Heart right ventricle (tissue), 16 donors: Measurements from ENCODE around the gene PLA2R1. TPM values are rescaled to one million over a fixed set of nuclear protein-coding genes. Genes with fewer than 3 reads are reported as not detected.

Experiments
- ATAC-seq, 8 donors: fragments of 200-7000 bp; cut with Tn5 transposase; one replicate each; pipeline ENCODE4 v1.9.1; 2020; ENCODE audit warnings: mild to moderate bottlenecking in 8 of 8, moderate library complexity in 8 of 8, moderate number of reproducible peaks in 1 of 8
- DNase-seq, 2 donors: peaks; one replicate each; pipeline ENCODE4 v3.0.0-alpha.2; 2020
- H3K27ac ChIP-seq, 10 donors: fragments of 200-600 bp; sonication (generic) in 2 of 10; one replicate each; pipeline versions ENCODE4 v1.5.0 to v1.8.0; 2020 to 2022; ENCODE audit warnings: mild to moderate bottlenecking in 3 of 10
- H3K27me3 ChIP-seq, 7 donors: fragments of 200-600 bp; one replicate each; pipeline ENCODE4 v1.8.0; 2021 to 2022; ENCODE audit warnings: mild to moderate bottlenecking in 2 of 7
- H3K36me3 ChIP-seq, 9 donors: fragments of 200-600 bp; sonication (generic) in 1 of 9; one replicate each; pipeline versions ENCODE4 v1.5.0 to v1.8.0; 2020 to 2022; ENCODE audit warnings: mild to moderate bottlenecking in 2 of 9
- H3K4me1 ChIP-seq, 9 donors: fragments of 200-600 bp; sonication (generic) in 1 of 9; one replicate each; pipeline versions ENCODE4 v1.5.0 to v1.8.0; 2020 to 2022; ENCODE audit warnings: mild to moderate bottlenecking in 4 of 9
- H3K4me3 ChIP-seq, 10 donors: fragments of 200-600 bp; sonication (generic) in 2 of 10; one replicate each; pipeline versions ENCODE4 v1.5.0 to v1.8.0; 2020 to 2022; ENCODE audit warnings: mild to moderate bottlenecking in 7 of 10, moderate library complexity in 2 of 10
- H3K9me3 ChIP-seq, 11 donors: fragments of 200-600 bp in 10 of 11; sonication (generic) in 2 of 11; one replicate each; pipeline versions ENCODE4 v1.5.0 to v1.8.0; 2013 to 2022; ENCODE audit warnings: mild to moderate bottlenecking in 2 of 11, control low read depth in 1 of 11, moderate library complexity in 1 of 11
- WGBS, 2 donors: extraction: QIAGEN DNeasy Blood & Tissue Kit; methylation state at CpG; one replicate each; pipeline ENCODE4 v1.1.7; 2013; ENCODE audit warnings: inconsistent platforms in 1 of 2; 5-methylcytosine and 5-hydroxymethylcytosine counted together
- intact Hi-C, 10 donors: fragments of 100-400 bp; cut with DNase I; formaldehyde crosslinking; loops; one replicate each; pipeline versions ENCODE4 v1.11.1 to v1.14.2; 2022
- polyA plus RNA-seq, 2 donors: library from polyadenylated mRNA; stranded (reverse); fragments of 200-250 nt; gene quantifications; one replicate each; pipeline ENCODE4 v1.2.3, GENCODE V29; 2013
- total RNA-seq, 10 donors: library from RNA; stranded (reverse); fragmentation: NEBNext Ultra II Directional in 3 of 10; extraction: Animal tissue kit (Norgen Biotek cat#: 25700) in 3 of 10; gene quantifications; one replicate each; pipeline versions ENCODE4 v1.2.1 to v1.2.4, GENCODE V29; 2021 to 2023
- TF ChIP-seq, protein P1 (sequence below), 9 donors: fragments of 200-600 bp; sonication (generic) in 2 of 9; IDR thresholded peaks; one replicate each; pipeline versions ENCODE4 v1.5.0 to v1.8.0; 2021 to 2022; ENCODE audit warnings: antibody characterized with exemption in 9 of 9, mild to moderate bottlenecking in 5 of 9, moderate library complexity in 1 of 9
- donor health status: Arrhythmogenic right ventricular cardiomyopathy.
- donor health status: ischemic (EF 13 %, LVEDD 7.1; RV severe dilation, severe dysfunction).
- donor health status: healthy with polysubstance abuse.
- donor health status: DM: no; HTN: yes; CAD: no.
- donor health status: DM: no; HTN: no; CAD: no.
- donor health status: ischemic (EF 25% LVEDD 6.9; RV normal size, moderate dysfunction).
- donor health status: ischemic (EF 25% LVEDD 5.7; RV mildly dilated, moderate dysfunction).
- donor health status: healthy.
- donor health status: DM: yes; HTN: yes; CAD: no.
- donor health status: Ischemic cardiomyopathy.
- donor health status: ischemic (EF 35%, LVEDD 5.7; RV mildly dilated, moderate dysfunction).
- donor health status: nonischemic (EF 11% LVEDD 7.7; RV severe dilation, severe dysfunction).
- donor health status: DM: yes; HTN: yes; CAD: no.
- donor health status: PGD.
- donor health status: ischemic (EF 29% LVEDD 5.4; RV normal size, mild dysfunction).
- donor health status: nonischemic (EF 23%, LVEDD 6.1; RV moderate dilation, normal function).

PLA2R1 gene
- total and polyA plus RNA-seq, 12 donors: 0.38 to 3.7 (median 2.8) TPM

DNA sequence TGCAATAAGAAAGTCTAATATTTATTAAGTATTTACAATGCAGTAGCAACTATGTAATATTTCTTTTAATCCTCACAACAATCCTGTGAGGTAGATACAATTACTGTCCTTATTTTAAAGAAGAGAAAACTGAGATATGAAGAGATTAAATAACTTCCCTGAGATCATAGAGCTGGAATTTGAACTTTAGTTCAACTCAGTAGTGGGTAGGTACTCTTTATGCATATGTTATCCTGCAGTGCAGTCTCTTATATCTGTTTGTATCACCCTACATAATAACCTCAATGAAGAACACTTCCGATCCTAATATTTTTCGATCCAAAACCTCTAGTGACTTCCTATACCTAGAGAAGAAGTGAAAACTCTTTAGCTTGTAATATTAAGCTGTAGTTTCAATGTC is 64.2 kb downstream of the PLA2R1 start:
- Histone ChIP-seq H3K9me3 (peaks cover 0 to 5% (median 0%) of the 10 kb centered on the region in 11 donors), H3K27me3 (no peaks in the 10 kb centered on the region), H3K4me3 (no peak overlapping the region), H3K36me3 (no peaks in the 10 kb centered on the region), H3K27ac (peak overlapping the region in 1 of 10 donors; percentile 10), H3K4me1 (peaks cover 2 to 21% (median 12%) of the 10 kb centered on the region in 9 donors)
- intact Hi-C loops: no loop called here
- WGBS, 2 donors: 90 to 92% methylated on average over 2 of the region's 2 CpGs
- TF ChIP-seq, protein P1, sequence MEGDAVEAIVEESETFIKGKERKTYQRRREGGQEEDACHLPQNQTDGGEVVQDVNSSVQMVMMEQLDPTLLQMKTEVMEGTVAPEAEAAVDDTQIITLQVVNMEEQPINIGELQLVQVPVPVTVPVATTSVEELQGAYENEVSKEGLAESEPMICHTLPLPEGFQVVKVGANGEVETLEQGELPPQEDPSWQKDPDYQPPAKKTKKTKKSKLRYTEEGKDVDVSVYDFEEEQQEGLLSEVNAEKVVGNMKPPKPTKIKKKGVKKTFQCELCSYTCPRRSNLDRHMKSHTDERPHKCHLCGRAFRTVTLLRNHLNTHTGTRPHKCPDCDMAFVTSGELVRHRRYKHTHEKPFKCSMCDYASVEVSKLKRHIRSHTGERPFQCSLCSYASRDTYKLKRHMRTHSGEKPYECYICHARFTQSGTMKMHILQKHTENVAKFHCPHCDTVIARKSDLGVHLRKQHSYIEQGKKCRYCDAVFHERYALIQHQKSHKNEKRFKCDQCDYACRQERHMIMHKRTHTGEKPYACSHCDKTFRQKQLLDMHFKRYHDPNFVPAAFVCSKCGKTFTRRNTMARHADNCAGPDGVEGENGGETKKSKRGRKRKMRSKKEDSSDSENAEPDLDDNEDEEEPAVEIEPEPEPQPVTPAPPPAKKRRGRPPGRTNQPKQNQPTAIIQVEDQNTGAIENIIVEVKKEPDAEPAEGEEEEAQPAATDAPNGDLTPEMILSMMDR (IDR thresholded peaks at IDR 0.05): no peak
- ATAC-seq: no peak
- DNase-seq: no peak

DNA sequence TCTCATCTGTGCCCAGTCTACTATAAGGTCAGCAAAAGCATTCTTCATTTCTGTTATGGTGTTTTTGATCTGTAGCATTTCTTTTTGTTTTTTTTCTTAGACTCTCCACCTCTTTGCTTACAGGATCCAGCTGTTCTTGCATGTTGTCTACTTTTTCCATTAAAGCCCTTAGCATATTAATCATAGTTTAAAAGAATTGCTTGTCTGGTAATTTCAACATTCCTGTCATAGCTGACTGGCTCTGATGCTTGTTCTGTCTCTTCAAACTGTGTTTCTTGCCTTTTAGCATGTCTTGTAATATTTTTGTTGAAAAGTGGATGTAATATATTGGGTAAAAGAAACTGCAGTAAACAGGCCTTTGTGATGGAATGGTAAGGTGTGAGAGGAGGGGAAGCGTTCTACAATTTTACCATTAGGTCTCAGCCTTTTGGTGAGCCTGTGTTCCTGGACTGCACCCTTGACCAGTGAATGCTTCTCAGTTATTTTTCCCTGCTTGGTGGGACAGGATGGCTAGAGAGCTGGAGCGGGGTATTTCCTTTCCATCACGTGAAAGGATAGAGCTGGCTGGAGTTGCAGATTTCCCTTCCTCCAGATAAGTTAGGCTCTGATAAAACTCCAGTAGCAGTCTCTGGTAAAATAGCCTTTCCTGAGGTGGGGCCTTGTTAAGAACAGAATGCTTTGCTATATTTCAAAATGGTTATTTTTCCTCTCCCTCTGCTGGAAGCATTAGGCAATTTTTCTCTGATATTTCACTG is 65.4 kb downstream of the PLA2R1 start:
- ATAC-seq (peak in 5 of 8 donors; percentile 21 to 63 (median 55)), DNase-seq (no peak)
- Histone ChIP-seq H3K4me1 (peaks cover 2 to 21% (median 12%) of the 10 kb centered on the region in 9 donors), H3K9me3 (peaks cover 0 to 5% (median 0%) of the 10 kb centered on the region in 11 donors), H3K27me3 (no peaks in the 10 kb centered on the region), H3K27ac (peak overlapping the region in 6 of 10 donors; percentile 1 to 33 (median 9)), H3K36me3 (no peaks in the 10 kb centered on the region), H3K4me3 (no peak overlapping the region)
- WGBS, 2 donors: 35 to 38% methylated on average over 3 of the region's 3 CpGs
- intact Hi-C loops: no loop called here
- TF ChIP-seq, protein P1 (IDR thresholded peaks at IDR 0.05): no peak

DNA sequence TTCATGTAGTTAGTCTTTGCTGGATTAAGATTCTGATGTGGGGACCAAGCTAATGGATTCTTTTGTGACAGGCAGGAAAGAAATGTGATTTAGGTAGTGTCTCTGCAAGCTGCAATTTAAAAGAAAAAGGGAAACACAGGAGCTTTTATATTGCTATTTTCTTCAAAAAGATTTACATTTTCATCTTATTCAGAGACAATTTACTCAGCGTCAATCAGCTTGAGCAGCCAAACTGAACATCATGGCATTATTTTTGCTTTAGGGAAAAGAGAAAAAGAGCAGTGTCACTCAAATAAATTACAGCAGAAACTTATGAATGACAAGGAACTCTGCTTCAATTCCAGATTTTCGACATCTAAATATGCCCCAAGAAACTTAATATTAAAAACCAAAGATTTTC is 67.4 kb downstream of the PLA2R1 start:
- Histone ChIP-seq H3K27ac (no peak overlapping the region), H3K4me3 (no peak overlapping the region), H3K27me3 (no peaks in the 10 kb centered on the region), H3K9me3 (no peaks in the 10 kb centered on the region), H3K36me3 (no peaks in the 10 kb centered on the region), H3K4me1 (peaks cover 2 to 21% (median 12%) of the 10 kb centered on the region in 9 donors)
- WGBS, 2 donors: 94 to 95% methylated on average over 2 of the region's 2 CpGs
- DNase-seq (no peak), ATAC-seq (no peak)
- intact Hi-C loops: no loop called here
- TF ChIP-seq, protein P1 (IDR thresholded peaks at IDR 0.05): no peak

DNA sequence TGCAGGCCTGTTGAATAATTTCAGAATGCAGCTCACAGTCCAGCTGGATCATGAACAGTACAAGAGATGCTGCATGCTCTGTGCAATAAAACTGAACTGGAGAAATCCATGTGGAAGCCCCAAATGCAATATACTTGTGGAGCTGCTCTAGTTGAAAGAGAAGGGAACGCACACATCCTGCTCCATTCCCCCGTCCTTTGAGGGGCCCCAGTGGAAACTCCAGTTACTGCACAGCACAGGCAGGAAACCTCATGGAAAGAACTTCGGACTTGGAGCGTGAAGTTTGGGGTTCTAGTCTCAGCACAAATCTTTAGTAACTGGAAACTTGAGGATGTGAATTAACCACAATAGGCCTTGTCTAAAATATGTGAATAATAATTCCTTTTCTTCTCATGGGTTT is 73.2 kb downstream of the PLA2R1 start:
- H3K27me3 ChIP-seq: peaks cover 0 to 3% (median 0%) of the 10 kb centered on the region in 7 donors
- DNase-seq (no peak), ATAC-seq (no peak)
- WGBS, 2 donors: 81 to 88% methylated on average over 4 of the region's 4 CpGs
- TF ChIP-seq, protein P1 (IDR thresholded peaks at IDR 0.05): no peak
- no peak overlapping the region for H3K4me3 ChIP-seq
- intact Hi-C loops: no loop called here
- H3K4me1 ChIP-seq: peaks cover 0 to under 1% (median 0%) of the 10 kb centered on the region in 9 donors
- peaks cover 0 to 8% (median 0%) of the 10 kb centered on the region in 11 donors for H3K9me3 ChIP-seq
- H3K36me3 ChIP-seq: peaks cover 0 to 14% (median 0%) of the 10 kb centered on the region in 9 donors
- no peak overlapping the region for H3K27ac ChIP-seq
